A549 treated with Hydrocortisone at 1 μM for 4 hours (cell line): Measurements from ENCODE around the gene GADD45A. TPM values are rescaled to one million over a fixed set of nuclear protein-coding genes. Genes with fewer than 3 reads are reported as not detected.

Experiments
- total RNA-seq: library from RNA; stranded (reverse); fragments of 200-300 nt; extraction: Qiagen RNA extraction; gene quantifications from 5 replicates; pipeline ENCODE4 v1.2.3, GENCODE V29; 2022

The GADD45A gene, protein sequence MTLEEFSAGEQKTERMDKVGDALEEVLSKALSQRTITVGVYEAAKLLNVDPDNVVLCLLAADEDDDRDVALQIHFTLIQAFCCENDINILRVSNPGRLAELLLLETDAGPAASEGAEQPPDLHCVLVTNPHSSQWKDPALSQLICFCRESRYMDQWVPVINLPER
- 64.0 to 87.1 TPM (median 84.0 TPM) in 5 replicates for total RNA-seq

DNA sequence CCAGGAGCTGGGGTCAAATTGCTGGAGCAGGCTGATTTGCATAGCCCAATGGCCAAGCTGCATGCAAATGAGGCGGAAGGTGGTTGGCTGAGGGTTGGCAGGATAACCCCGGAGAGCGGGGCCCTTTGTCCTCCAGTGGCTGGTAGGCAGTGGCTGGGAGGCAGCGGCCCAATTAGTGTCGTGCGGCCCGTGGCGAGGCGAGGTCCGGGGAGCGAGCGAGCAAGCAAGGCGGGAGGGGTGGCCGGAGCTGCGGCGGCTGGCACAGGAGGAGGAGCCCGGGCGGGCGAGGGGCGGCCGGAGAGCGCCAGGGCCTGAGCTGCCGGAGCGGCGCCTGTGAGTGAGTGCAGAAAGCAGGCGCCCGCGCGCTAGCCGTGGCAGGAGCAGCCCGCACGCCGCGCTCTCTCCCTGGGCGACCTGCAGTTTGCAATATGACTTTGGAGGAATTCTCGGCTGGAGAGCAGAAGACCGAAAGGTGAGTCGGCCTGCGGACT lies at the start of gene GADD45A:
TSS of gene GADD45A (plus strand) at position 135 of the 491 bp plus-strand sequence. CDS start at position 429, 294 bp downstream.

Other genes with a start within 250 kb of the GADD45A start
- gene GNG12, start 148.3 kb downstream of the GADD45A start, total RNA-seq, result 51.8 to 88.6 TPM (median 65.7 TPM) in 5 replicates